Superior temporal gyrus (tissue), 1 donor: ENCODE measurements around the gene TECPR2.
"Not testable (repeated sequence)": the region's sequence is repeated elsewhere in the genome, so short reads cannot be mapped to it uniquely, and the experiment has no call there.

Source experiments
- DNase-seq: peaks from one replicate; pipeline ENCODE4 v3.0.0-alpha.2; 2016; ENCODE audit errors: extremely low spot score

Gene TECPR2

GRCh38 chr14:102509746-102510615 lies 147.2 kb downstream of the TECPR2 start, which contains the start of gene ANKRD9:
Gene ANKRD9, minus strand, starts transcription at chr14:102509776. Its CDS starts 1,887 bp downstream, at chr14:102507889.
- DNase-seq: peak; percentile 80

GRCh38 chr14:102510616-102511520 lies 148.1 kb downstream of the TECPR2 start:
- DNase-seq: no peak

GRCh38 chr14:102511538-102511937 lies 148.8 kb downstream of the TECPR2 start:
- no peak for DNase-seq

- DNase-seq: no peak
Measured at GRCh38 chr14:102512793-102513300, 150.1 kb downstream of the TECPR2 start.

GRCh38 chr14:102513899-102514772 lies 151.4 kb downstream of the TECPR2 start:
- DNase-seq: no peak

GRCh38 chr14:102514987-102515733 lies 152.4 kb downstream of the TECPR2 start:
- DNase-seq: no peak

GRCh38 chr14:102516531-102517391 lies 154.0 kb downstream of the TECPR2 start:
- DNase-seq: no peak

- DNase-seq: no peak
Measured at GRCh38 chr14:102517392-102518062, 154.8 kb downstream of the TECPR2 start.

- DNase-seq: no peak
Measured at GRCh38 chr14:102518063-102518648, 155.4 kb downstream of the TECPR2 start.

GRCh38 chr14:102519709-102520108 lies 157.0 kb downstream of the TECPR2 start:
- DNase-seq: not testable (repeated sequence)

GRCh38 chr14:102523200-102523568 lies 160.4 kb downstream of the TECPR2 start:
- no peak for DNase-seq

- no peak for DNase-seq
Measured at GRCh38 chr14:102523569-102524450, 161.1 kb downstream of the TECPR2 start.

- DNase-seq: peak; percentile 94
Measured at GRCh38 chr14:102524451-102525218, 161.9 kb downstream of the TECPR2 start.

GRCh38 chr14:102525219-102525928 lies 162.6 kb downstream of the TECPR2 start:
- peak; percentile 60 for DNase-seq

GRCh38 chr14:102525929-102526497 lies 163.3 kb downstream of the TECPR2 start:
- no peak for DNase-seq
